ENCODE measurements around the gene HEATR1. TPM values are rescaled to one million over a fixed set of nuclear protein-coding genes. Genes with fewer than 3 reads are reported as not detected.
"Not testable (repeated sequence)": the region's sequence is repeated elsewhere in the genome, so short reads cannot be mapped to it uniquely, and the experiment has no call there.

Gene HEATR1
- total RNA-seq, 5 donors from 2014 or later (not counting 1 experiment from before 2014, with no cell fraction given): 42.3 to 49.8 (median 46.9) TPM

DNA sequence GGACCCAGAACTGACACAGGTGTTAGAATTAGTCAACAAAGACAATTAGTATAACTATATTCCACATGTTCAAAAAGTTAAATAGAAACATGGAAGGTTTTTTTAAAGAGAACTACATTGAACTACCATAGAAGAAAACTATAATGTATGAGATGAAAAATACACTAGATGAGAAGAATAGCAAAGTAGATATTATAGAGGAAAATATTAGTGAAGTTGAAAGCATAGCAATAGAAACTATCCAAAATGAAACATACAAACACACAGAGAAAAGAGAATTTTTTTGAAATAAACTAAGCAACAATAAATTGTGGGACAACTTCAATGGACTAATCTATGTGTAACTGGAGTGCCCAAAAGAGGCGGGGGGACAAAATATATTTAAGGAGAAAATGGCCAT is 8.0 kb upstream of the HEATR1 start:
- Mint-ChIP-seq H3K27ac (no peak overlapping the region), H3K27me3 (peaks cover 42 to 58% of the 10 kb centered on the region in 2 donors)

DNA sequence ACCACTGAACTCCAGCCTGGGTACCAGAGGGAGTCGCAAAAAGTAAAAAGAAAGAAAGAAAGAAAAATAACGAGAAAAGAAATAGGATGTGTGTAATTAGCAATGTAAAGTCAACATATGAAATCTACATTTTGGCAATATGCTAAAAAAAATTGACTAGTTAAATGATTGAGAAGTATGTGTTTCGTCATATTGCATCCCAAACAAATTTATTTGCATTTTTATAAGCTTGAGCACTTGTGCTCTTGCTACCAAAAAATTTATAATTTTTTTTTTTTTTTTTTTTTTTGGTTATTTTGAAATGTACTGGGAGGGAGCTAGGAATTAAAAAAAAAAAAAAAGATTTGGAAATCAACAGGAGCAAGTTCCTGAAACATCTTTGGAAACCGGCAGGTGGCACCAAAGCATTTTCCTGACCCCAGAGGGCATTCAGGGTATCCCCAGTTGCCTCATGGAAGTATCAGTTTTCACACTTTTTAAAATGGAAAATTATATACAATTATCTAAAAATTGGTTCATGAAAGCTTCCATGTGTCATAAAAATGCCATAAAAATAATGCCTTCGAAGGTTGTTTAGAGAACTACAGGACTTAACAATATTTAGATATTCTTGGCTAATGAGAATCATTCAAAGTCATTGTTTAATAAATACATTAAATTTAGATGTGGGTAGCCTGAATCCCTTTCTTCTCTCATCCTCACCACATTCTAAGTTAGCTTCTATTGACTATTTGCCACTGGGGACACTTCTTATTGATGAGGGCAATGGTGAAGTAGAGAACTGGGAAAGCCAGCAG is 4.8 kb upstream of the HEATR1 start:
- H3K27me3 ChIP-seq (replicated peaks in 1 of 2; ENCODE audit: control insufficient read depth in 2 of 2, extremely low read depth in 1 of 2, insufficient read depth in 2 of 2, low read length in 1 of 2): peaks cover 3 to 21% of the 10 kb centered on the region in 2 experiments
- H3K27ac Mint-ChIP-seq: no peak overlapping the region

More for the DNA sequence above, 8.0 kb upstream of the HEATR1 start:
- no peak overlapping the region for H3K27ac ChIP-seq (ENCODE audit: low read length)
- no peak overlapping the region for H3K4me3 ChIP-seq (ENCODE audit: control insufficient read depth in 1 of 2, extremely low read depth in 1 of 2, low read length in 1 of 2)
- no CpG with 5 or more reads among the region's 1 CpG for WGBS (ENCODE audit: insufficient coverage)
- H3K36me3 Mint-ChIP-seq: no peaks in the 10 kb centered on the region
- ATAC-seq (replicated peaks in 1 of 4): no peak
- peaks cover 2% of the 10 kb centered on the region for H3K9me3 ChIP-seq
- no peaks in the 10 kb centered on the region for H3K4me1 Mint-ChIP-seq
- H3K27me3 ChIP-seq (replicated peaks in 1 of 2; ENCODE audit: control insufficient read depth in 2 of 2, extremely low read depth in 1 of 2, insufficient read depth in 2 of 2, low read length in 1 of 2): peaks cover 3 to 21% of the 10 kb centered on the region in 2 experiments
- H3K4me1 ChIP-seq (ENCODE audit: control insufficient read depth in 1 of 2, extremely low read depth in 1 of 2, insufficient read depth in 2 of 2, low read length in 2 of 2): no peaks in the 10 kb centered on the region
- CTCF ChIA-PET: no interaction called here
- no peak for DNase-seq
- no peaks in the 10 kb centered on the region for H3K36me3 ChIP-seq (ENCODE audit: control insufficient read depth in 2 of 2, extremely low read depth in 1 of 2, insufficient read depth in 1 of 2, low read length in 1 of 2)
- POLR2A ChIA-PET: no interaction called here
- H3K4me3 Mint-ChIP-seq: no peak overlapping the region
- H3K9me3 Mint-ChIP-seq: peaks cover 0 to 7% (median 5%) of the 10 kb centered on the region in 3 donors

DNA sequence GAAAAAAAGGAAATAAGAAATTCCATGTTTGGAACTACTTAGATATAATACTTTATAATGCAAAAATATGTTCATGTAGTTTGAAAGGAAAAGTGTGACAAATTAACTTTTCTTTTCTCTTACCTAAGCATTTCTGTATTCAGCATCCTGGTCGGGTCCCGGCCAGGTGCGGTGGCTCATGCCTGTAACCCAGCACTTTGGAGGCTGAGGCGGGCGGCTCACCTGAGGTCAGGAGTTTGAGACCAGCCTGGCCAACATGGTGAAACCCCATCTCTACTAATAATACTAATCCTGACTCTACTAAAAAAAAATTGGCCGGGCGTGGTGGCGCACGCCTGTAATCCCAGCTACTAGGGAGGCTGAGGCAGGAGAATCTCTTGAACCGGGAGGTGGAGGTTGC is 3.3 kb upstream of the HEATR1 start:
- ATAC-seq (replicated peaks in 1 of 4); H3K36me3 Mint-ChIP-seq; H3K27ac Mint-ChIP-seq; POLR2A ChIA-PET; H3K4me3 ChIP-seq (ENCODE audit: control insufficient read depth in 1 of 2, extremely low read depth in 1 of 2, low read length in 1 of 2); H3K36me3 ChIP-seq (ENCODE audit: control insufficient read depth in 2 of 2, extremely low read depth in 1 of 2, insufficient read depth in 1 of 2, low read length in 1 of 2); H3K4me3 Mint-ChIP-seq; H3K9me3 Mint-ChIP-seq; DNase-seq; H3K27ac ChIP-seq (ENCODE audit: low read length); H3K9me3 ChIP-seq: not testable (repeated sequence)
- CTCF ChIA-PET: interaction anchor here in 1 of 2 donors (0.7 kb wide), 1 partner anchor 262 kb away, joined by 4 read pairs; no protein-coding TSS in a partner anchor
- H3K4me1 Mint-ChIP-seq: peaks cover 21 to 24% (median 22%) of the 10 kb centered on the region in 3 donors
- Histone ChIP-seq H3K4me1 (ENCODE audit: control insufficient read depth in 1 of 2, extremely low read depth in 1 of 2, insufficient read depth in 2 of 2, low read length in 2 of 2) (peaks cover 9 to 17% of the 10 kb centered on the region in 2 experiments), H3K27me3 (replicated peaks in 1 of 2; ENCODE audit: control insufficient read depth in 2 of 2, extremely low read depth in 1 of 2, insufficient read depth in 2 of 2, low read length in 1 of 2) (peaks cover 3 to 17% of the 10 kb centered on the region in 2 experiments)
- WGBS (ENCODE audit: insufficient coverage): 96% methylated on average over 4 of the region's 10 CpGs
- peaks cover 15 to 40% of the 10 kb centered on the region in 2 donors for H3K27me3 Mint-ChIP-seq

More for the DNA sequence above, 4.8 kb upstream of the HEATR1 start:
- H3K4me3 ChIP-seq (ENCODE audit: control insufficient read depth in 1 of 2, extremely low read depth in 1 of 2, low read length in 1 of 2): no peak overlapping the region
- peaks cover 7 to 8% (median 7%) of the 10 kb centered on the region in 3 donors for H3K4me1 Mint-ChIP-seq
- no peaks in the 10 kb centered on the region for H3K36me3 Mint-ChIP-seq
- WGBS (ENCODE audit: insufficient coverage): 71% methylated on average over 1 of the region's 5 CpGs
- POLR2A ChIA-PET: interaction anchor here (0.6 to 0.7 kb wide), 4 partner anchors 52 to 858 kb away, joined by 3 to 6 read pairs (median 4); no protein-coding TSS in a partner anchor
- H3K9me3 ChIP-seq: peaks cover 2% of the 10 kb centered on the region
- peaks cover 0 to 7% (median 5%) of the 10 kb centered on the region in 3 donors for H3K9me3 Mint-ChIP-seq
- CTCF ChIA-PET: interaction anchor here (0.5 to 0.8 kb wide), 10 partner anchors 9 to 953 kb away, joined by 3 to 8 read pairs (median 4); no protein-coding TSS in a partner anchor
- DNase-seq (no peak), ATAC-seq (replicated peaks in 1 of 4) (no peak)
- H3K27ac ChIP-seq (ENCODE audit: low read length): no peak overlapping the region
- H3K36me3 ChIP-seq (ENCODE audit: control insufficient read depth in 2 of 2, extremely low read depth in 1 of 2, insufficient read depth in 1 of 2, low read length in 1 of 2): no peaks in the 10 kb centered on the region
- peaks cover 19 to 44% of the 10 kb centered on the region in 2 donors for H3K27me3 Mint-ChIP-seq
- peaks cover 0 to 8% of the 10 kb centered on the region in 2 experiments for H3K4me1 ChIP-seq (ENCODE audit: control insufficient read depth in 1 of 2, extremely low read depth in 1 of 2, insufficient read depth in 2 of 2, low read length in 2 of 2)
- H3K4me3 Mint-ChIP-seq: no peak overlapping the region

DNA sequence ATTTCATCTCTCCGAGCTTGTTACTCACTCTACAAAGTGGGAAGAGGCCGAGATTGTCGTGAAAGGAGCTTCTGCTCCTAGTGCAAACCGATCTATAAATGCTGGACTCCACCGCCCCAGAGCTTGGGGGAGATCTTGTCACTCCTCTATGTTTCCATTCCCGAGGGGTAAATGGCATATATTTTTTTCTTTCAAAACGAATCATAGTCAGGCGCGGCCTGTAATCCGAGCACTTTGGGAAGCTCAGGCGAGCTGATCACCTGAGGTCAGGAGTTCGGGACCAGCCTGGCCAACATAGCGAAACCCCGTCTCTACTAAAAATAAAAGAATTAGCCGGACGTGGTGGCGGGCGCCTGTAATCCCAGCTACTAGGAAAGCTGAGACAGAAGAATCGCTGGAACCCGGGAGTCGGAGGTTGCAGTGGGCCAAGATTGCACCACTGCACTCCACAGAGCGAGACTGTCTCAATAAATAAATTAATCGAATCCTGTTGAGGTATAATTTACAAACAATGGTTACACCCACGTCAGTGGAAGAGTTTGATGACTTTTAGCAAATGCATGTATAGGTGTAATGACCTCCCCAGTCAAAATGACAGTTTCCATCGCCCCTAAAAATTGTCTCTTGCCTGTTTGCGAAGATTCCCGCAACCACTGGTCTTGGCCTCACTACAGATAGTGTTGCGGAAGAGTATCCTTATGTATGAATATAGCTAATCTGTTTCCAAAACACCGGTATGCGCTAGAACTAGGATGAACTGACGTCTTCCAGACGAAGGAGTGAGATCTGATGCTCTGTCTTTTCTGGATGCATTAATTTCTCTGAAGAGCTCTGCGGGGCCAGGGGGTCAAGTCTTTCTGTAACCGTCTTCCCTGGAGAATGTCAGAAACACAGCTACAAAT is 840 bp upstream of the HEATR1 start:
- DNase-seq: peak in 1 of 35 experiments; percentile 1

DNA sequence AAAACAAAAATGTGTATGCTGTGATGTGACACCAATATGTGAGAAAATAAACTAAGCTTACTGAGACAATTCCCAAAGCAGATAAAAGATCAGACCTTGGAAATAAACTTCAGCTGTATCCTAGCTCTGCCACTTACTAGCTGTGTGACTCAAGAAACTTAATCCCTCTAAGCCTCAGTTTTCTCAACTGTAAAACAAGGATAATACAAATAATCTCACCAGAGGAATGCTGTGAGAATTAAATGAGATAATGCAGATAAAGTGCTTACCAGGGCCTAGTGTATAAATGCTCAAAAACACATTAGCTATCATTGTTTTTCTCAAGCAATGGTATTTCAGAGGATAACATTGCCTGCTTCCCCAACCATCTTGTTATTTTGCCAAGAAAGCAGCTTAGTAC is 2.1 kb downstream of the HEATR1 start:
- CTCF ChIA-PET: no interaction called here
- no peaks in the 10 kb centered on the region for H3K9me3 ChIP-seq
- no peak overlapping the region for H3K4me3 ChIP-seq (ENCODE audit: control insufficient read depth in 1 of 2, extremely low read depth in 1 of 2, low read length in 1 of 2)
- Mint-ChIP-seq H3K4me1 (peaks cover 27 to 41% (median 40%) of the 10 kb centered on the region in 3 donors), H3K27me3 (no peaks in the 10 kb centered on the region), H3K9me3 (no peaks in the 10 kb centered on the region), H3K27ac (no peak overlapping the region), H3K4me3 (peak overlapping the region in 1 of 3 donors; percentile 90), H3K36me3 (peaks cover 27% of the 10 kb centered on the region)
- POLR2A ChIA-PET: no interaction called here
- peaks cover 0 to 21% of the 10 kb centered on the region in 2 donors for H3K36me3 ChIP-seq (ENCODE audit: control insufficient read depth in 2 of 2, extremely low read depth in 1 of 2, insufficient read depth in 1 of 2, low read length in 1 of 2)
- H3K27ac ChIP-seq (ENCODE audit: low read length): no peak overlapping the region
- DNase-seq (no peak), ATAC-seq (replicated peaks in 1 of 4) (no peak)
- H3K4me1 ChIP-seq (ENCODE audit: control insufficient read depth in 1 of 2, extremely low read depth in 1 of 2, insufficient read depth in 2 of 2, low read length in 2 of 2): peaks cover 9 to 17% of the 10 kb centered on the region in 2 experiments
- H3K27me3 ChIP-seq (replicated peaks in 1 of 2; ENCODE audit: control insufficient read depth in 2 of 2, extremely low read depth in 1 of 2, insufficient read depth in 2 of 2, low read length in 1 of 2): no peaks in the 10 kb centered on the region

More for the DNA sequence above, 840 bp upstream of the HEATR1 start:
- peak overlapping the region; percentile 82 to 99 for H3K4me3 ChIP-seq (ENCODE audit: control insufficient read depth in 1 of 2, extremely low read depth in 1 of 2, low read length in 1 of 2)
- peaks cover 27 to 37% (median 34%) of the 10 kb centered on the region in 3 donors for H3K4me1 Mint-ChIP-seq
- H3K9me3 ChIP-seq: no peaks in the 10 kb centered on the region
- H3K36me3 Mint-ChIP-seq: peaks cover 7% of the 10 kb centered on the region
- H3K4me3 Mint-ChIP-seq: peak overlapping the region; percentile 90 to 99 (median 96)
- CTCF ChIA-PET: interaction anchor here (0.5 to 1.2 kb wide), 5 partner anchors 71 to 1132 kb away, joined by 3 to 5 read pairs (median 3); partner anchors contain the start of gene MTR (in 1 of the 2)
- 80% methylated on average over 25 of the region's 34 CpGs for WGBS (ENCODE audit: insufficient coverage)
- no peaks in the 10 kb centered on the region for H3K9me3 Mint-ChIP-seq
- H3K27me3 ChIP-seq (replicated peaks in 1 of 2; ENCODE audit: control insufficient read depth in 2 of 2, extremely low read depth in 1 of 2, insufficient read depth in 2 of 2, low read length in 1 of 2): peaks cover 0 to 12% of the 10 kb centered on the region in 2 experiments
- H3K27ac Mint-ChIP-seq: peak overlapping the region; percentile 69 to 92
- ATAC-seq (replicated peaks in 1 of 4): no peak
- H3K4me1 ChIP-seq (ENCODE audit: control insufficient read depth in 1 of 2, extremely low read depth in 1 of 2, insufficient read depth in 2 of 2, low read length in 2 of 2): peaks cover 9 to 17% of the 10 kb centered on the region in 2 experiments
- POLR2A ChIA-PET: interaction anchor here (0.5 to 1.4 kb wide), 4 partner anchors 23 to 469 kb away, joined by 3 to 5 read pairs (median 4); partner anchors contain the start of gene MTR (in 1 of the 2)
- peaks cover 0 to 21% of the 10 kb centered on the region in 2 donors for H3K27me3 Mint-ChIP-seq
- peak overlapping the region; percentile 50 for H3K27ac ChIP-seq (ENCODE audit: low read length)
- H3K36me3 ChIP-seq (ENCODE audit: control insufficient read depth in 2 of 2, extremely low read depth in 1 of 2, insufficient read depth in 1 of 2, low read length in 1 of 2): peaks cover 0 to 9% of the 10 kb centered on the region in 2 donors

All from T-cell (primary cell).